MM.1S (cell line): Measurements from ENCODE around the gene NDUFS8.

Source experiments
- CTCF ChIP-seq: fragments of 300-600 bp; sonication (generic); IDR thresholded peaks from 2 replicates; pipeline ENCODE4 v1.5.1; 2016; ENCODE audit warnings: antibody characterized with exemption, low read length, mixed read lengths
- EZH2 ChIP-seq: fragments of 300-600 bp; sonication (generic); optimal IDR thresholded peaks from 2 replicates; pipeline ENCODE3; 2017; ENCODE audit warnings: low read depth, mild to moderate bottlenecking, antibody characterized with exemption, low read length, mixed read lengths
- EZH2phosphoT487 ChIP-seq: fragments of 300-600 bp; sonication (generic); IDR thresholded peaks from 2 replicates; pipeline ENCODE4 v1.6.1; 2018; ENCODE audit warnings: antibody characterized with exemption, low read length

- no peak for TF ChIP-seq CTCF
- no peak for TF ChIP-seq EZH2phosphoT487
- no peak for TF ChIP-seq EZH2
Observed at GRCh38 chr11:68066742-68067141, 36.3 kb downstream of the NDUFS8 start.
